Heart right ventricle (tissue), 16 donors: ENCODE data around the gene NOXO1. TPM values are rescaled to one million over a fixed set of nuclear protein-coding genes. Genes with fewer than 3 reads are reported as not detected.
A peak's percentile ranks its signal among the peaks of the same experiment; 100 is the strongest.
"Not testable (repeated sequence)": the region's sequence is repeated elsewhere in the genome, so short reads cannot be mapped to it uniquely, and the experiment has no call there.

Experiments
- ATAC-seq, 8 donors: fragments of 200-7000 bp; cut with Tn5 transposase; one replicate each; pipeline ENCODE4 v1.9.1; 2020; ENCODE audit warnings: mild to moderate bottlenecking in 8 of 8, moderate library complexity in 8 of 8, moderate number of reproducible peaks in 1 of 8
- DNase-seq, 2 donors: peaks; one replicate each; pipeline ENCODE4 v3.0.0-alpha.2; 2020
- H3K27ac ChIP-seq, 10 donors: fragments of 200-600 bp; sonication (generic) in 2 of 10; one replicate each; pipeline versions ENCODE4 v1.5.0 to v1.8.0; 2020 to 2022; ENCODE audit warnings: mild to moderate bottlenecking in 3 of 10
- H3K27me3 ChIP-seq, 7 donors: fragments of 200-600 bp; one replicate each; pipeline ENCODE4 v1.8.0; 2021 to 2022; ENCODE audit warnings: mild to moderate bottlenecking in 2 of 7
- H3K36me3 ChIP-seq, 9 donors: fragments of 200-600 bp; sonication (generic) in 1 of 9; one replicate each; pipeline versions ENCODE4 v1.5.0 to v1.8.0; 2020 to 2022; ENCODE audit warnings: mild to moderate bottlenecking in 2 of 9
- H3K4me1 ChIP-seq, 9 donors: fragments of 200-600 bp; sonication (generic) in 1 of 9; one replicate each; pipeline versions ENCODE4 v1.5.0 to v1.8.0; 2020 to 2022; ENCODE audit warnings: mild to moderate bottlenecking in 4 of 9
- H3K4me3 ChIP-seq, 10 donors: fragments of 200-600 bp; sonication (generic) in 2 of 10; one replicate each; pipeline versions ENCODE4 v1.5.0 to v1.8.0; 2020 to 2022; ENCODE audit warnings: mild to moderate bottlenecking in 7 of 10, moderate library complexity in 2 of 10
- H3K9me3 ChIP-seq, 11 donors: fragments of 200-600 bp in 10 of 11; sonication (generic) in 2 of 11; one replicate each; pipeline versions ENCODE4 v1.5.0 to v1.8.0; 2013 to 2022; ENCODE audit warnings: mild to moderate bottlenecking in 2 of 11, control low read depth in 1 of 11, moderate library complexity in 1 of 11
- CTCF ChIP-seq, 9 donors: fragments of 200-600 bp; sonication (generic) in 2 of 9; IDR thresholded peaks; one replicate each; pipeline versions ENCODE4 v1.5.0 to v1.8.0; 2021 to 2022; ENCODE audit warnings: antibody characterized with exemption in 9 of 9, mild to moderate bottlenecking in 5 of 9, moderate library complexity in 1 of 9
- WGBS, 2 donors: extraction: QIAGEN DNeasy Blood & Tissue Kit; methylation state at CpG; one replicate each; pipeline ENCODE4 v1.1.7; 2013; ENCODE audit warnings: inconsistent platforms in 1 of 2; 5-methylcytosine and 5-hydroxymethylcytosine counted together
- intact Hi-C, 10 donors: fragments of 100-400 bp; cut with DNase I; formaldehyde crosslinking; loops; one replicate each; pipeline versions ENCODE4 v1.11.1 to v1.14.2; 2022
- polyA plus RNA-seq, 2 donors: library from polyadenylated mRNA; stranded (reverse); fragments of 200-250 nt; gene quantifications; one replicate each; pipeline ENCODE4 v1.2.3, GENCODE V29; 2013
- total RNA-seq, 10 donors: library from RNA; stranded (reverse); fragmentation: NEBNext Ultra II Directional in 3 of 10; extraction: Animal tissue kit (Norgen Biotek cat#: 25700) in 3 of 10; gene quantifications; one replicate each; pipeline versions ENCODE4 v1.2.1 to v1.2.4, GENCODE V29; 2021 to 2023
- donor health status: Arrhythmogenic right ventricular cardiomyopathy.
- donor health status: ischemic (EF 13 %, LVEDD 7.1; RV severe dilation, severe dysfunction).
- donor health status: healthy with polysubstance abuse.
- donor health status: DM: no; HTN: yes; CAD: no.
- donor health status: DM: no; HTN: no; CAD: no.
- donor health status: ischemic (EF 25% LVEDD 6.9; RV normal size, moderate dysfunction).
- donor health status: ischemic (EF 25% LVEDD 5.7; RV mildly dilated, moderate dysfunction).
- donor health status: healthy.
- donor health status: DM: yes; HTN: yes; CAD: no.
- donor health status: Ischemic cardiomyopathy.
- donor health status: ischemic (EF 35%, LVEDD 5.7; RV mildly dilated, moderate dysfunction).
- donor health status: nonischemic (EF 11% LVEDD 7.7; RV severe dilation, severe dysfunction).
- donor health status: DM: yes; HTN: yes; CAD: no.
- donor health status: PGD.
- donor health status: ischemic (EF 29% LVEDD 5.4; RV normal size, mild dysfunction).
- donor health status: nonischemic (EF 23%, LVEDD 6.1; RV moderate dilation, normal function).

NOXO1 gene
- total and polyA plus RNA-seq, 12 donors, result 0.09 to 0.29 TPM; not detected in 10

GRCh38 chr16:2013527-2013926, 32.3 kb upstream of the NOXO1 start:
- Histone ChIP-seq H3K4me3 (no peak overlapping the region), H3K27me3 (peaks cover 0 to 22% (median 11%) of the 10 kb centered on the region in 7 donors), H3K36me3 (no peaks in the 10 kb centered on the region), H3K9me3 (no peaks in the 10 kb centered on the region), H3K4me1 (peaks cover 5 to 15% (median 13%) of the 10 kb centered on the region in 9 donors), H3K27ac (no peak overlapping the region)
- no peak for ATAC-seq
- intact Hi-C loops, result loop anchor here in 2 of 10 donors (5.0 to 10.0 kb wide), 2 partner anchors 51 to 209 kb away; partner anchors contain the start of gene E4F1 (in 1 of the 2)
- no peak for DNase-seq
- WGBS, 2 donors, result 91 to 92% methylated on average over 15 of the region's 15 CpGs
- no peak for TF ChIP-seq CTCF (IDR thresholded peaks at IDR 0.05)

- not testable (repeated sequence) for H3K4me3 ChIP-seq, DNase-seq, H3K27me3 ChIP-seq, ATAC-seq, H3K9me3 ChIP-seq, H3K36me3 ChIP-seq, H3K27ac ChIP-seq
- peaks cover 23 to 33% (median 31%) of the 10 kb centered on the region in 9 donors for H3K4me1 ChIP-seq
- WGBS, 2 donors, result 89 to 90% methylated on average over 9 of the region's 9 CpGs
- intact Hi-C loops, result loop anchor here in 2 of 10 donors (5.0 to 10.0 kb wide), 2 partner anchors 53 to 211 kb away; partner anchors contain the start of gene E4F1 (in 1 of the 2)
Observed at GRCh38 chr16:2011726-2012125, 30.5 kb upstream of the NOXO1 start.

DNA sequence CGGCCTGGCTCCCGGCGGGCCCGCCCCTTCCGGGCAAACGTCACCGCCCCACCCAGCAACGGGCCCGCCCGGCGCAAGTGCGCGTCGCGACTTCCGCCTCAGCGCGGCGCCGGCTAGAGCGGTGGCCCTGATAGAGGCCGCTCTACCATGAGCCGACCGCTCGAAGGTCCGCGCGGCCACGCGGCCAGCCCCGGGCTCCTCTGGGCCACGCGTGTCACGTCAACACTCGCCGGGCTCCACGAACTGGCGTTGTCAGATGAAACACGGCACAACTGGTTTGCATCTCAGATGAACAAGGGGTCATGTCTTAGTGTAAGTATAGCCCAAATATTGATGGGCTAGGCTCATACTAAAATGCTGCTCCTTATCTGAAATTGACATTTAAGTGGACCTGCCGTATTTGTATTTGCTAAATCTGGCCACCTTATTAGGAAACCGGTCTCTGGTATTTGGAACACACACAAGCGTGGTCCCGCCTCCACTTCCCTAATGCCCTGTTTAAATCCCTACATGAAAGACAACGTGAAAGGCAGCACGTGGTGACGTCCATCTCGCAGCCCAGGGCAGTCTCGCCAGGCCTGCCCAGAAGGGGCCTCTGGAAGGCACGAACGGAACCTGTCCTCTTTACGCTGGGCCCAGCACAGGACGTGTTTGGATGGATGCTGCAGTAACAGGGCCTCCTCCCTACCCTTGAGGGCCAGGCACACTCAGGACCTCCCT, 28.7 kb upstream of the NOXO1 start, which contains the start of gene ZNF598:
TSS of gene ZNF598 (minus strand) at position 31 of the 720 bp plus-strand sequence.
- Histone ChIP-seq H3K27ac (peak within 1 kb of the TSS; percentile 76 to 96 (median 92)), H3K4me3 (peak within 1 kb of the TSS; percentile 69 to 99 (median 90)), H3K4me1 (peaks cover 23 to 50% (median 40%) of the 10 kb centered on the region in 9 donors), H3K36me3 (peaks cover 0 to 10% (median 0%) of the 10 kb centered on the region in 9 donors), H3K9me3 (no peaks in the 10 kb centered on the region), H3K27me3 (no peaks in the 10 kb centered on the region)
- 1 to 2% methylated on average over 52 of the region's 52 CpGs for WGBS, 2 donors
- DNase-seq, result peak; percentile 84 to 87
- TF ChIP-seq CTCF (IDR thresholded peaks at IDR 0.05), result peak in 3 of 9 donors; percentile 2 to 25 (median 20)
- intact Hi-C loops, result loop anchor here in 2 of 10 donors (5.0 to 10.0 kb wide), 3 partner anchors 55 to 212 kb away; partner anchors contain the start of genes E4F1 (in 1 of the 2) and RAB26 (in 1 of the 2)
- ATAC-seq, result peak; percentile 94 to 98 (median 97)

DNA sequence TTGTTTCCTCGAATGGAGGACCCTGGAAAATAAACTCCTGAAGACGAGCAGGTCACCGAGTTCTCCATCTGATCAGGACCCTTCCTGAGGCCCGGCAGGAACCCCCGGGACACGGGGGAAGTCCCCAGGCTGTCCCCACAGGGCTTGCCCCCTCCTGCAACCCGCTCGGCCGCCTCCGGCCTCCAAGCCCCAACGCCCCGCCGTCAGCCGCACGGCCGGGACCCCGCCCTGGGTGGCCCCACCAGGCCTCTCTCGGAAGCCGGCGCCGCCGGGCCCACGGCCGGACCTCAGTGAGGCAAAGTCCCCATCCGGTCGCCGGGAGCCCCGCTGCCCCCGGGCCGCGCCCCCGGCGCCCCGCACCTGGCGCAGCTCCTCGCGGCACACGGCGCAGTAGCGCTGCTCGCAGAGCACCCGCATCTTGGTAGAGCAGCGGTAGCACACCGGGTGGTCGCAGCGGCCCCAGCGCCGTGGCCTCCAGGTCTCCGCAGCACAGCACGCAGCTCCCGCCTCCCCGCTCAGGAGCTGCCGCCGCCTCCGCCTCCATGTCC, 28.0 kb upstream of the NOXO1 start:
- WGBS, 2 donors, result 0 to 1% methylated on average over 49 to 55 of the region's 55 CpGs
- intact Hi-C loops, result loop anchor here in 1 of 10 donors (10.0 kb wide), 1 partner anchor 136 kb away; the partner anchor contains the start of gene RAB26
- Histone ChIP-seq H3K27me3 (no peaks in the 10 kb centered on the region), H3K4me1 (peaks cover 30 to 57% (median 47%) of the 10 kb centered on the region in 9 donors), H3K27ac (peak overlapping the region; percentile 32 to 96 (median 92)), H3K36me3 (peaks cover 0 to 14% (median 0%) of the 10 kb centered on the region in 9 donors), H3K4me3 (peak overlapping the region; percentile 69 to 99 (median 90)), H3K9me3 (no peaks in the 10 kb centered on the region)
- TF ChIP-seq CTCF (IDR thresholded peaks at IDR 0.05), result no peak
- DNase-seq (no peak), ATAC-seq (peak in 4 of 8 donors; percentile 2 to 7 (median 4))
